SK-N-SH treated with all-trans-retinoic acid at 6 μM for 48 hours (cell line): ENCODE data around the gene PPP1R2.

Source experiments
- ATAC-seq: fragments of 200-7000 bp; cut with Tn5 transposase; 3 replicates; pipeline ENCODE4 v1.9.1; 2020; ENCODE audit warnings: mild to moderate bottlenecking, moderate library complexity
- ARNTL ChIP-seq: fragments of 450-650 bp; formaldehyde crosslinking; IDR thresholded peaks from 2 replicates; pipeline ENCODE4 v1.5.0; 2020; ENCODE audit warnings: low read depth, mild to moderate bottlenecking, moderate library complexity, borderline replicate concordance
- BACH2 ChIP-seq: fragments of 250-450 bp; sonication (Bioruptor Pico); IDR thresholded peaks from 2 replicates; pipeline ENCODE4 v1.9.0; 2021; ENCODE audit warnings: mild to moderate bottlenecking, borderline replicate concordance
- ESRRG ChIP-seq: fragments of 250-450 bp; sonication (Bioruptor Pico); IDR thresholded peaks from 2 replicates; pipeline ENCODE4 v1.6.1; 2021; ENCODE audit warnings: mild to moderate bottlenecking
- OSR1 ChIP-seq: fragments of 250-450 bp; sonication (Bioruptor Pico); IDR thresholded peaks from 2 replicates; pipeline ENCODE4 v1.8.0; 2022; ENCODE audit warnings: moderate library complexity, mild to moderate bottlenecking, inconsistent platforms
- PPARA ChIP-seq: fragments of 250-450 bp; sonication (Bioruptor Pico); IDR thresholded peaks from 2 replicates; pipeline ENCODE4 v1.5.0; 2020; ENCODE audit warnings: mild to moderate bottlenecking, borderline replicate concordance
- SNAI2 ChIP-seq: fragments of 250-450 bp; sonication (Bioruptor Pico); IDR thresholded peaks from 2 replicates; pipeline ENCODE4 v1.5.0; 2020; ENCODE audit warnings: mild to moderate bottlenecking, moderate library complexity
- TCF4 ChIP-seq: fragments of 250-450 bp; sonication (Bioruptor Pico); IDR thresholded peaks from 2 replicates; pipeline ENCODE4 v1.8.0; 2021; ENCODE audit warnings: mild to moderate bottlenecking, moderate library complexity, borderline replicate concordance
- TOX ChIP-seq: fragments of 250-450 bp; sonication (Bioruptor Pico); IDR thresholded peaks from 2 replicates; pipeline ENCODE4 v1.8.0; 2021; ENCODE audit warnings: mild to moderate bottlenecking, moderate library complexity, borderline replicate concordance
- ZC3H10 ChIP-seq: fragments of 250-450 bp; sonication (Bioruptor Pico); IDR thresholded peaks from 2 replicates; pipeline ENCODE4 v1.5.1; 2021; ENCODE audit warnings: mild to moderate bottlenecking, moderate library complexity
- ZFP3 ChIP-seq: fragments of 250-450 bp; sonication (Bioruptor Pico); IDR thresholded peaks from 2 replicates; pipeline ENCODE4 v1.5.0; 2020; ENCODE audit warnings: mild to moderate bottlenecking, moderate library complexity
- ZFP30 ChIP-seq: fragments of 450-650 bp; formaldehyde crosslinking; IDR thresholded peaks from 2 replicates; pipeline ENCODE4 v1.5.0; 2022; ENCODE audit warnings: mild to moderate bottlenecking, moderate library complexity
- ZNF565 ChIP-seq: fragments of 450-650 bp; formaldehyde crosslinking; conservative IDR thresholded peaks from 2 replicates; pipeline ENCODE4 v1.5.0; 2020; ENCODE audit warnings: low read depth, mild to moderate bottlenecking, moderate library complexity
- ZNF70 ChIP-seq: fragments of 450-650 bp; formaldehyde crosslinking; IDR thresholded peaks from 2 replicates; pipeline ENCODE4 v1.5.0; 2020; ENCODE audit warnings: mild to moderate bottlenecking, moderate library complexity
- ZNF8 ChIP-seq: fragments of 450-650 bp; formaldehyde crosslinking; IDR thresholded peaks from 2 replicates; pipeline ENCODE4 v1.5.0; 2020; ENCODE audit warnings: mild to moderate bottlenecking, moderate library complexity
- TF ChIP-seq, protein P1 (sequence below): fragments of 250-450 bp; sonication (Bioruptor Pico); IDR thresholded peaks from 2 replicates; pipeline ENCODE4 v1.5.0; 2020; ENCODE audit warnings: mild to moderate bottlenecking, moderate library complexity
- TF ChIP-seq, protein P2 (sequence below): fragments of 250-450 bp; sonication (Bioruptor Pico); IDR thresholded peaks from 2 replicates; pipeline ENCODE4 v1.5.1; 2021; ENCODE audit warnings: mild to moderate bottlenecking, moderate library complexity
- TF ChIP-seq, protein P3 (sequence below): fragments of 250-450 bp; sonication (Bioruptor Pico); IDR thresholded peaks from 2 replicates; pipeline ENCODE4 v1.8.0; 2021; ENCODE audit warnings: low read depth, mild to moderate bottlenecking, moderate library complexity, borderline replicate concordance
- TF ChIP-seq, protein P4 (sequence below): fragments of 250-450 bp; sonication (Bioruptor Pico); IDR thresholded peaks from 2 replicates; pipeline ENCODE4 v1.5.1; 2020; ENCODE audit warnings: low read depth, mild to moderate bottlenecking, moderate library complexity

Gene PPP1R2

DNA sequence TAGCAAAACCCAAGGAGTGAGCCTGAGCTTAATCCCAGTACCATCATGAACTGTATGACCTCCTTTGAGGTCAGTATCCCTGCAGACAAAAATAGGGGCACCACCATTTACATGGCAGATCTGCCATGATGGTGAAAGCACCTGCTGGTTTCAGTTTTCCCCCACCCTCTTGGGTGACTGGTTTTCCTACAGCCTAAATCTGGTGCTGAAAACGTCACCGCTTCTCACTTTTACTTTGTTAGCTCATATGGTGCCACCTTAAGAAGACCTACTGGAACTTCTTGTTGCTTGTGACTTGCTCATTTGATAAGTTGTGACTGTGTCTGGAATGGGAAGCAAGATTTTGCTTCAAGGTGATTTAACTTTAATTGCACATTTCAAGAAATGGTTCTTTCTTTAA lies 5.1 kb downstream of the PPP1R2 start:
- TF ChIP-seq OSR1 (CRISPR knock-in tag) (no peak), ZFP30 (CRISPR knock-in tag) (no peak), TOX (no peak), PPARA (no peak)
- TF ChIP-seq, protein P1, sequence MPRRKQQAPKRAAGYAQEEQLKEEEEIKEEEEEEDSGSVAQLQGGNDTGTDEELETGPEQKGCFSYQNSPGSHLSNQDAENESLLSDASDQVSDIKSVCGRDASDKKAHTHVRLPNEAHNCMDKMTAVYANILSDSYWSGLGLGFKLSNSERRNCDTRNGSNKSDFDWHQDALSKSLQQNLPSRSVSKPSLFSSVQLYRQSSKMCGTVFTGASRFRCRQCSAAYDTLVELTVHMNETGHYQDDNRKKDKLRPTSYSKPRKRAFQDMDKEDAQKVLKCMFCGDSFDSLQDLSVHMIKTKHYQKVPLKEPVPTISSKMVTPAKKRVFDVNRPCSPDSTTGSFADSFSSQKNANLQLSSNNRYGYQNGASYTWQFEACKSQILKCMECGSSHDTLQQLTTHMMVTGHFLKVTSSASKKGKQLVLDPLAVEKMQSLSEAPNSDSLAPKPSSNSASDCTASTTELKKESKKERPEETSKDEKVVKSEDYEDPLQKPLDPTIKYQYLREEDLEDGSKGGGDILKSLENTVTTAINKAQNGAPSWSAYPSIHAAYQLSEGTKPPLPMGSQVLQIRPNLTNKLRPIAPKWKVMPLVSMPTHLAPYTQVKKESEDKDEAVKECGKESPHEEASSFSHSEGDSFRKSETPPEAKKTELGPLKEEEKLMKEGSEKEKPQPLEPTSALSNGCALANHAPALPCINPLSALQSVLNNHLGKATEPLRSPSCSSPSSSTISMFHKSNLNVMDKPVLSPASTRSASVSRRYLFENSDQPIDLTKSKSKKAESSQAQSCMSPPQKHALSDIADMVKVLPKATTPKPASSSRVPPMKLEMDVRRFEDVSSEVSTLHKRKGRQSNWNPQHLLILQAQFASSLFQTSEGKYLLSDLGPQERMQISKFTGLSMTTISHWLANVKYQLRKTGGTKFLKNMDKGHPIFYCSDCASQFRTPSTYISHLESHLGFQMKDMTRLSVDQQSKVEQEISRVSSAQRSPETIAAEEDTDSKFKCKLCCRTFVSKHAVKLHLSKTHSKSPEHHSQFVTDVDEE, result no peak

DNA sequence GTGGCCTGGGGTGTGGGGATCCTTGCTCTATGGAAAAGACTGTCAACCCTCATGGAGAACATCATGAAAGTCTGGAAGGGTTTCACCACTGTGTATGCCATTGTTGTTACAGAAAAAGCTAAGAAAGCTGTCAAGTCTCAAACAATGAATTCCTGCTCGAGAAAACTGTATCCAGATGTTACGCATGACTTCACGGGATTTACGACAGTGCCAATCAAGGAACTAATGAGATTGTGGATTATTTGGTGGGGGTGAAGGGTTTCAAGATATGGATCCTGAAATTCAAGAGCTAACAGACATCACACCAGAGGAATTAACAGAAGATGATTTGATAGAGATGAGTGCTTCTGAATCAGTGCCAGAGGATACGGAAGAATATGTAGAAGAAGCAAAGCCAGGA lies 7.8 kb downstream of the PPP1R2 start:
- TF ChIP-seq ZC3H10 (CRISPR knock-in tag), result no peak
- TF ChIP-seq, protein P2, sequence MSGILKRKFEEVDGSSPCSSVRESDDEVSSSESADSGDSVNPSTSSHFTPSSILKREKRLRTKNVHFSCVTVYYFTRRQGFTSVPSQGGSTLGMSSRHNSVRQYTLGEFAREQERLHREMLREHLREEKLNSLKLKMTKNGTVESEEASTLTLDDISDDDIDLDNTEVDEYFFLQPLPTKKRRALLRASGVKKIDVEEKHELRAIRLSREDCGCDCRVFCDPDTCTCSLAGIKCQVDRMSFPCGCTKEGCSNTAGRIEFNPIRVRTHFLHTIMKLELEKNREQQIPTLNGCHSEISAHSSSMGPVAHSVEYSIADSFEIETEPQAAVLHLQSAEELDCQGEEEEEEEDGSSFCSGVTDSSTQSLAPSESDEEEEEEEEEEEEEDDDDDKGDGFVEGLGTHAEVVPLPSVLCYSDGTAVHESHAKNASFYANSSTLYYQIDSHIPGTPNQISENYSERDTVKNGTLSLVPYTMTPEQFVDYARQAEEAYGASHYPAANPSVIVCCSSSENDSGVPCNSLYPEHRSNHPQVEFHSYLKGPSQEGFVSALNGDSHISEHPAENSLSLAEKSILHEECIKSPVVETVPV (CRISPR knock-in tag), result no peak
- ATAC-seq, result no peak

More for the DNA sequence above, 5.1 kb downstream of the PPP1R2 start:
- no peak for ATAC-seq

DNA sequence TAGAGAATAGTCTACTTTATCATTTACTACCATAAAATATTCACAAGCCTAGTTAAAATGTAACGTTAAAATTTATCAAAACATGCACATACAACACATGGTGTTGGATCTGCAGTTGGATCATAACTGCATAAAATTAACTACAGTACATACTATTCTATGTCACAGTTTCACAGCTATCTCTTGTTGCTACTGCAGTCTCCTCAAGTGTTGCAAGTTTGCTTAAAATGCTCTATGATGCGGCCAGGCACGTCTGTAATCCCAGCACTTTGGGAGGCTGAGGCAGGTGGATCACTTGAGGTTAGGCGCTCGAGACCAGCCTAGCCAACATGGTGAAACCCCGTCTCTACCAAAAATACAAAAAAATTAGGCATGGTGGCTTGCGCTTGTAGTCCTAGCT lies 10.3 kb downstream of the PPP1R2 start:
- TF ChIP-seq ZNF565 (CRISPR knock-in tag) (no peak), SNAI2 (CRISPR knock-in tag) (no peak), ZFP30 (CRISPR knock-in tag) (no peak), ZC3H10 (CRISPR knock-in tag) (no peak), TOX (no peak), OSR1 (CRISPR knock-in tag) (no peak), BACH2 (no peak), ZNF8 (CRISPR knock-in tag) (no peak), ESRRG (CRISPR knock-in tag) (no peak), TCF4 (CRISPR knock-in tag) (no peak), ZNF70 (CRISPR knock-in tag) (no peak), ARNTL (CRISPR knock-in tag) (no peak), ZFP3 (CRISPR knock-in tag) (no peak)
- TF ChIP-seq, protein P3, sequence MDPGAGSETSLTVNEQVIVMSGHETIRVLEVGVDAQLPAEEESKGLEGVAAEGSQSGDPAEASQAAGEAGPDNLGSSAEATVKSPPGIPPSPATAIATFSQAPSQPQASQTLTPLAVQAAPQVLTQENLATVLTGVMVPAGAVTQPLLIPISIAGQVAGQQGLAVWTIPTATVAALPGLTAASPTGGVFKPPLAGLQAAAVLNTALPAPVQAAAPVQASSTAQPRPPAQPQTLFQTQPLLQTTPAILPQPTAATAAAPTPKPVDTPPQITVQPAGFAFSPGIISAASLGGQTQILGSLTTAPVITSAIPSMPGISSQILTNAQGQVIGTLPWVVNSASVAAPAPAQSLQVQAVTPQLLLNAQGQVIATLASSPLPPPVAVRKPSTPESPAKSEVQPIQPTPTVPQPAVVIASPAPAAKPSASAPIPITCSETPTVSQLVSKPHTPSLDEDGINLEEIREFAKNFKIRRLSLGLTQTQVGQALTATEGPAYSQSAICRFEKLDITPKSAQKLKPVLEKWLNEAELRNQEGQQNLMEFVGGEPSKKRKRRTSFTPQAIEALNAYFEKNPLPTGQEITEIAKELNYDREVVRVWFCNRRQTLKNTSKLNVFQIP (CRISPR knock-in tag), result no peak
- TF ChIP-seq, protein P4, sequence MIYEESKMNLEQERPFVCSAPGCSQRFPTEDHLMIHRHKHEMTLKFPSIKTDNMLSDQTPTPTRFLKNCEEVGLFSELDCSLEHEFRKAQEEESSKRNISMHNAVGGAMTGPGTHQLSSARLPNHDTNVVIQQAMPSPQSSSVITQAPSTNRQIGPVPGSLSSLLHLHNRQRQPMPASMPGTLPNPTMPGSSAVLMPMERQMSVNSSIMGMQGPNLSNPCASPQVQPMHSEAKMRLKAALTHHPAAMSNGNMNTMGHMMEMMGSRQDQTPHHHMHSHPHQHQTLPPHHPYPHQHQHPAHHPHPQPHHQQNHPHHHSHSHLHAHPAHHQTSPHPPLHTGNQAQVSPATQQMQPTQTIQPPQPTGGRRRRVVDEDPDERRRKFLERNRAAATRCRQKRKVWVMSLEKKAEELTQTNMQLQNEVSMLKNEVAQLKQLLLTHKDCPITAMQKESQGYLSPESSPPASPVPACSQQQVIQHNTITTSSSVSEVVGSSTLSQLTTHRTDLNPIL, result no peak
- TF ChIP-seq, protein P2 (CRISPR knock-in tag), result no peak
- TF ChIP-seq, protein P1, result no peak
- no peak for ATAC-seq
